Right lobe of liver (tissue), 4 donors: ENCODE measurements around the gene TBXAS1.

ENCODE experiments used
- CTCF ChIP-seq, 4 donors: fragments of 200-600 bp in 3 of 4; fragments of 450-650 bp in 1 of 4; IDR thresholded peaks; one replicate each; pipeline versions ENCODE4 v1.5.1 to v1.8.0; 2016 to 2022; ENCODE audit warnings: antibody characterized with exemption in 4 of 4, mild to moderate bottlenecking in 2 of 4
- POLR2A ChIP-seq: fragments of 450-650 bp; IDR thresholded peaks from one replicate; pipeline ENCODE4 v1.6.1; 2017; ENCODE audit warnings: antibody characterized with exemption, mild to moderate bottlenecking
- donor health status: DM: no; HTN: no; CAD: no.
- donor health status: DM: no; HTN: no; CAD: no.
- donor health status: DM: no; HTN: yes; CAD: no.

- TF ChIP-seq CTCF (IDR thresholded peaks at IDR 0.05) (no peak), POLR2A (no peak)
These were observed 42.3 kb downstream of the TBXAS1 start for GRCh38 chr7:139871331-139871730.
